Activated CD4-positive, alpha-beta T cell treated with anti-CD3 and anti-CD28 coated beads, Interleukin-2, amount 50 U/mL, for 16 hours (primary cell): ENCODE data around the gene ZNF575.
"Not testable (repeated sequence)": the region's sequence is repeated elsewhere in the genome, so short reads cannot be mapped to it uniquely, and the experiment has no call there.

Experiments used
- DNase-seq: peaks from one replicate; pipeline ENCODE4 v3.0.0-alpha.2; 2020

The ZNF575 gene

DNA sequence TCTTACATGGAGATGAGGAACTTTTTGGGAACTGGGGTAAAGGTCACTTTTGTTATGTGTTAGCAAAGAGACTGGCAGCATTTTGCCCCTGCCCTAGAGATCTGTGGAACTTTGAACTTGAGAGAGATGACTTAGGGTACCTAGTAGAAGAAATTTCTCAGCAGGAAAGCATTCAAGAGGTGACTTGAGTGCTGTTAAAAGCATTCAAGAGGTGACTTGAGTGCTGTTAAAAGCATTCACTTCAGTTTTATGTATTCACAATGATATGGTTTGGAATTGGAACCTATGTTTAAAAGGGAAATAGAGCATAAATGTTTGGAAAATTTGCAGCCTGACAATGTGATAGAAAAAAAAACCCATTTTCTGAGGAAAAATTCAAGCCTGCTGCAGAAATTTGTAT is 20.6 kb upstream of the ZNF575 start:
- not testable (repeated sequence) for DNase-seq

DNA sequence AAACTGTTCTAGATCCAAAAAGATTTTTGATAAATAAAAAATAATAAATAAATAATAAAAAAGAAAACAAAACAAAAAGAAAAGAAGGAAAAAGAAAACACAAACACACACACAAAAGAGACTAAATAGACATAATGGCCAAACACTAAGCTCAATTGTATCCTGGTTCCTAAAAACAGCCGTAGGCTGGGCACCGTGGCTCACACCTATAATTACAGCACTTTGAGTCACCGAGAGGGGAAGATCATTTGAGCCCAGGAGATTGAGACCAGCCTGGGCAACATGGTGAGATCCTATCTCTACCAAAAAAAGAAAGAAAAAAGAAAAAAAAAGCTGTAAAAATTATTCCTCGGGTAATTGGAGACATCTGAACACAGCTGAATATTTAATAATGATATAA is 14.9 kb upstream of the ZNF575 start:
- no peak for DNase-seq

DNA sequence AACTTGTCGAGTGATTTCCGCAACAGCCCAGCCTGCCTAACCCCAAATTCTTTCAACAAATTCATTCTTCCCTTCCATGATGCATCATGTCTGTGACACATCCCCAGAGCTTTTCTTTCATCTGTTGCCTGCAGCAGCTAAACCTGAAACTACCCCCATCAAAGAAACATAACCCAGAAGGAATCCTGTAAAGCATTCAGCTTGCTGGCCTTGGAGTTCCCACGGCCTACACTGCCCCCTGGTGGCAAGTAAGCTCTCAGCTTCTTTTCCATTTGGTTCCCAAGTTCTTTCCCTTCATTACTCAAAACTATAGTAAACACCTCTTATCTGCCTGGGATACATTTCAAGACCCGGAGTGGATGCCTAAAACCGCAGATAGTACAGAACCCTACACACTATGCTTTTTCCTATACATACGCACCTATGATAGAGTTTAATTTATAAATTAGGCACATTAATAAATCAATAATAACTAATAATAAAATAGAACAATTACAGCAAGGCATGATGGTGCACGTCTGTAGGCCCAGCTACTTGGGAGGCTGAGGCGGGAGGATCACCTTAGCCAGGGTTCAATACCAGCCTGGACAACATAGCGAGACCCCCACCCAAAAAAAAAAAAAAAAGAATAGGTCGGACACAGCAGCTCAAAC is 13.4 kb upstream of the ZNF575 start:
- peak; percentile 82 for DNase-seq

DNA sequence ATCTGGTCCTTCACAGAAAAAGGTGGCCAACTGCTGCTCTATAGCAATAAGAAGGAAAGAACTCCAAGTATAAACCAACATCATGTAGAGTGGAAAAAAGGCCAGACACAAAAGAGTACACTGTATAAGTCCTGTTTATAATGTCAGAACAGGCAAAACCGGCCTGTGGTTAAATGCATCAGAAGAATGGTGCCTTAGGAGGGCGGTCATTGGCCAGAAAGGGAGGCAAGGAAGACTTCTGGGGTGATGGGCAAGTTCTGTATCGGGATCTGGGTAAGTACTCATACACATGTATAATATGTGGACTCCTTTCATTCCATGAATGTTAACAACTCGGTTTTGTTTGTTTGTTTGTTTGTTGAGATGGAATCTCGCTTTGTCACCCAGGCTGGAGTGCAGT is 10.1 kb upstream of the ZNF575 start:
- DNase-seq = no peak

DNA sequence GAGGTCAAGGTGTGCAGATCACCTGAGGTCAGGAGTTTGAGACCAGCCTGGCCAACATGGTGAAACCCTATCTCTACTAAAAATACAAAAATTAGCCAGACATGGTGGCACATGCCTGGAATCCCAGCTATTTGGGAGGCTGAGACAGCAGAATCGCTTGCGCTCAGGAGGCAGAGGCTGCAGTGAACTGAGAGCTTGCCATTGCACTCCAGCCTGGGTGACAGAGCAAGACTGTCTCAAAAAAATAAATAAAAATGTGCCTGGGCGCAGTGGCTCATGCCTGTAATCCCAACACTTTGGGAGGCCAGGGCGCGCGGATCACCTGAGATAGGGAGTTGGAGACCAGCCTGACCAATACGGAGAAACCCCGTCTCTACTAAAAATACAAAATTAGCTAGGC is 9.3 kb upstream of the ZNF575 start:
- DNase-seq = not testable (repeated sequence)

DNA sequence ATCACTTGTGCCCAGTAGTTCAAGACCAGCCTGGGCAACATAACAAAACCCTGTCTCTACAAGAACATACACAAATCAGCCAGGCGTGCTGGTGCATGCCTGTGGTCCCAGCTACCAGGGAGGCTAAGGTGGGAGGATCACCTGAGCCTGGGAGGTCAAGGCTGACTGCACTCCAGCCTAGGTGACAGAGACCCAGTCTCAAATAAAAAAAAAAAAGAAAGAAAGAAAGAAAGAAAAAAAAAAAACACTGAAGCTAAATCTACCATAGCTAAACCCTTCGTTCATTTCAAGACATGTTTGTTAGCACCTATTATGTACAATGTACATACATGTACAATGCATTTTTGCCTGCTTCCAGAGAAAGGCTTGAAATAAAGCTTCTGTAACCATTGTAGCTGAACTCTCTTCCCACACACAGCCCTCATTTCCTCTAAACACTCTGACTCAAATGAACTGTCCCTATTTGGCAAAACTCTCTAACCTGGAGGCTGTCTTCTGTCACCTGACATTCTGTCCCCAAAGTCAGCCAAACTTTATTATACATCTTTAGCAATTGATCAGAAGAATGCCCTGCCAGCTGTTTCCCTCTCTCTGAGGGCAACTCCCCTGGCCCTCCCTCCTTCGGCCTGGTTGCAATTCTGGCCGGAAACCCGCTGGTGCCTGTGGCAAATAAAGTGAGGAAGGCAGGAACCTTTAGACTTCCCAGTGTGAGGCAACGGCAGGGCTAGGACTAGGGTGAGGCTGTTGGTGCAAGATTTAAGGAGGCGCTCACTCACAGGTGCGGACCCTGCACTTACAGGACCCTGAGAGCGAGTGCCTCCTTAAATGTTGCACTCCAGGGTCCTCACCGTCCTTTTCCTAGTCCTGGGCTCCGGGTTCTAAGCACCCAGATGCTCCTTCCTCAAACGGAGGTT is 7.8 kb upstream of the ZNF575 start:
- peak; percentile 52 for DNase-seq

DNA sequence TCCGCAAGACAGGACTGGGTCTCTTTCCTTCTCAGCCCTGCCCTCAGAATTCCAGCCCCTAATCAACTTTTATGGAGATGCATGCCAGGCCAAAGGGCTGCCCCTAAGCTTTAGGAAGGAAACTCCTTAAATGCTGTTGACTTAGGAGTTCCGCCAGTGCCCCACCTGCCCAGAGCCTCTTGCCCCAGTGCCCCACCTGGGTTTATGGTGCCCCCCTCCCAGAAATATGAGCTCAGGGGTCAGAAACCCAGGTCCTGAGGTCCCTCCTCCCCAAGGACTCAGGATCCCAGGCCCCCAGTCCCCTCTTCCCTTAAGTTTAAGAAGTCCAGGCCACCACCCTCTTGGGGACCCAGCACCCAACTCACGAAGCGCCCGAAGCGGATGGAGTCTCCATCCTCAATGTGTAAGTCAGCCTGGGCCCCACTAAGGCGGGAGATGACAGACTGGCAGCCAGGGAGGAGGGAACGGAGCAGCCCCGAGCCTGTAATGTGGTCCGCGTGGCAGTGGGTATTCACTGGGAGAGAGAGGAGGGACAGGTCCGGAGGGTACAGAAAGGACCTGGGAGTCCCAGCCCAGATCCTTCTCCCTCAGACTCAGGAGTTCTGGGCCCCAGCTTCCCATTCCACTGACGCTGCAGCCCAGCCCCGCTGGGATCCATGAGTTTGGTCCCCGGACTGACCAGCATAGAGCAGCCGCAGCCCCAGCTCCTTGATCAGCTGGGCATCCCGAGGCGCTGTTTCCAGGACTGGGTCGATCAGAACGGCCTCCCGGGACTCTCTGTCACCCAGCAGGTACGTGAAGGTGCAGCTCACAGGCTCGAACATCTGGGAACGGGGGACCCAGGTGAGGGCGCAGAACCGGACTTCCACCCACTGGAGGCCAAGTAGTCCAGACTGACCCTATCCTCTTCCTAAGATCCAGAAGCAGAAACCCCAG is 6.9 kb upstream of the ZNF575 start:
- peak; percentile 24 for DNase-seq

DNA sequence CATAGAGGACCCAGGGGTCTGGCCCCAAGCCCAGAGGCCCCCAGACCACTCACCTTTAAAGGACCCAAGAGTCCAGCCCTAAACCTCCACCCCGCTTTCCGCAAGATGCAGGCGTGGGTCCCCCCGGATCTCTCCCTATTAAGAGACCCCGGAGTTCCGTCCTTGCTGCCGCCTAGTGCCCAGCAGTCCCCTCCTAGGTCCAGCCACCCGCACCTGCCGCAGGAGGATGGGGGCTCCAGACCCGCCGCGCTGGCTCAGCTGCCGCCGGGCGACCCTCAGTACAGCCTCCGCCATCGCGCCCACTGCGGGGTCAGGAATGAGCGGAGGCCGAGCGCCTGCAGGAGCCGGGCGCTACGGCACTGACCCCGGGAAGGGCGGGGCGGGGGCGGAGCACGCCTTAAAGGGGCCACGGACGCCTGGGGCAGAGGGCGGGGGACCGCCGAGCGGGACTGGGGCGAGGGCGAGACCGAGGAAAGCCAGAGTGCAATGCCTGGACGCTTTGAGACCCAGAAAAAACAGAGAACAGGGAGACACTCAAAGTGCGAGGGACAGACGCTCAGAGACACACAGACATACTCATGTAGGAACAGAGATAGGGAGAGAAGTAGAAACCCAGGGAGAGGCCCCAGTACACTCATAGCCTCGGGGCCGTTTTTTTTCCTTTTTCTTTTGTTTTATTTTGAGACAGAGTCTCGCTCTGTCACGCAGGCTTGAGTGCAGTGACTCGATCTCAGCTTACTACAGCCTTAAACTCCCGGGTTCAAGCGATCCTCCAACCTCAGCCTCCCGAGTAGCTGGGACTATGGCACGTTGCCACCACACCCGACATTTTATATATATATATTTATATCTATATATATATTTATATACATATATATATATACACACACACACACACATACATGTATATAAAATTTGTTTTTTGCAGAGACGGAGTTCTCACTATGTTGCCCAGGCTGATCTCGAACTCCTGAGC is 5.8 kb upstream of the ZNF575 start, which contains the start of gene ETHE1:
Gene ETHE1, minus strand, starts transcription at position 318 of the 976 bp plus-strand sequence. Its CDS starts 24 bp downstream, at position 294.
- peak; percentile 82 for DNase-seq

DNA sequence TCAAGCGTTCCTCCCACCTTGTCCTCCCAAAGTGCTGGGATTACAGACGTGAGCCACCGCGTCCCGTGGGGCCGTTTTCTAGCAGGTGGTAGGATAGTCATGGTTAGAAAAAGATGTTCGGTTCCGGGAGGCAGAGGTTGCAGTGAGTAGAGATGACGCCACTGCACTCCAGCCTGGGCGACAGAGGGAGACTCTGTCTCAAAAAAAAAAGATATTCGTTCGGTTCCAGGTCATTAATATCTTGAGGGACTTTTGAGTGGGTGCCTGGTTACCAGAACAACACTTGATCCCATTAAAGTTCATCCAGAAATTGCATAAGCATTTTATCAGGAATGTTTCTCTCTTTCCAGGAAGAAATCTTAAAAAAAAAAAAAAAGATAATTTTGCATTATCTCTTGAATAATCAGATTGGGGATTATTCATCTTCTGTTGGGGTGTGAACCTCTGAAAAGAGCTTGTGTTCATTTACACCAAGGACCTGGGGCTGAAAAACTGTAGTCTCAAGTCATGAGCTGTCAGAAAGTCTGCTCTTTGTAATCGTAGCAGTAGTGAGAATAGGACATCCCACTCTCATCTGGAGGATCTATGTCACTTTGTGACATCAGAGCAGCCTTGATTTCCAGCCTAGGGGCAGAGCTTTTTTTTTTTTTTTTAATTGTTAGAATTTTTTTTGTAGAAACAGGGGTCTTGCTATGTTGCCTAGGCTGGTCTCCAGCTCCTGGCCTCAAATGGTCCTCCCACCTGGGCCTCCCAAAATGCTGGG is 4.9 kb upstream of the ZNF575 start:
- no peak for DNase-seq

DNA sequence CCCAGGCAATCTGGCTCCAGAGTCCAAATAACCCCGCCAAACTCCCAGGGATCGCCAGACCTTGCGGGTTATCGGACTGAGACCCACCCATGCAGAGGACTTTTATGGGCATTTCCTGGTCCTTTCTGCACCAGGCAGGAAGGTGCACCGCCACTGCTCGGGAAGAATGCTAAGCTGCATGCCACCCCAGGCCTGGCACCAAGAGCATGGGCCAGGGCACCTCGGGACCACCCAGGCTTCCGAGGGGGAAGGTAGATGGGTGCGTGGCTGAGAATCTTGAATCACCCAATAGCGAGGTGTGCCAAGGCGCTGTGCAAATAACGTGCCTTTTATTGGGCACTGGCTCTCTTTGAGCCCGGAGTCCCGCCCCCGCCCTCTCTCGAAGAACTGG is 422 bp upstream of the ZNF575 start:
- peak; percentile 64 for DNase-seq

DNA sequence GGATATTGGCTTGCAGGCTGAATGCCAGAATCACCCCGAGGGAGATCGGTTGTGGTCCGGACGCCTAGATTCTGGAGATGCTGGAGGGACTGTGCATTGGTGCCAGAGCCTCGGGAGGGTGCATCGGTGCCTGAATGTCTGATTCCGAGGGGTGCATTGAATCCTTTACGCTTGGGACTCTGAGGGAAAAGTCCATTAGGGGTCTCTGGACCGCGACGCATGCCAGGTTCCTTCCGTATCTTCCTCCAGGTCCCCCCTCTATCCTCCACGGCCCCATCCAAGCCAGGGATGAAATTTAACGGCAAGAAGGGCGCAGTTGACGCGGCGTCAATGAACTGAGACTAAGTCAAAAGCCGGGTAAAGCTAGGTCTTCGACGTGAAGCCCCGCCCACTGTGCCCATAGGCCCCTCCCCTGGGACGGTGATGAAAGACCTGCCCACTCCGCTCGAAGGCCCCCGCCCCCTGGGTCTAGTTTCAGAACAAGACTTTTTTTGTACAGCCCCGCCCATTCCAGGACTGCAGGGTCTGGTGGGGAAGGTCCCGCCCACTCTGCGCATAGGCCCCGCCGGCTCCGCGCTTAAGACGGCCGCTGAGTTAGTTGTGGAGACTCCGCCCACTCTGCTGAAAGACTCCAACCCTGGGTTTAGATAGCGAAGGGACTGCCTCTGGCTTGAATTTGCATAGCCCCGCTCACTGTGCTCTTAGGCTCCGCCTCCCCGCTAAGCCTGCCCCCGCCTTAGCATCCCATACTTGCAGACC is 737 bp downstream of the ZNF575 start:
- peak; percentile 98 for DNase-seq

DNA sequence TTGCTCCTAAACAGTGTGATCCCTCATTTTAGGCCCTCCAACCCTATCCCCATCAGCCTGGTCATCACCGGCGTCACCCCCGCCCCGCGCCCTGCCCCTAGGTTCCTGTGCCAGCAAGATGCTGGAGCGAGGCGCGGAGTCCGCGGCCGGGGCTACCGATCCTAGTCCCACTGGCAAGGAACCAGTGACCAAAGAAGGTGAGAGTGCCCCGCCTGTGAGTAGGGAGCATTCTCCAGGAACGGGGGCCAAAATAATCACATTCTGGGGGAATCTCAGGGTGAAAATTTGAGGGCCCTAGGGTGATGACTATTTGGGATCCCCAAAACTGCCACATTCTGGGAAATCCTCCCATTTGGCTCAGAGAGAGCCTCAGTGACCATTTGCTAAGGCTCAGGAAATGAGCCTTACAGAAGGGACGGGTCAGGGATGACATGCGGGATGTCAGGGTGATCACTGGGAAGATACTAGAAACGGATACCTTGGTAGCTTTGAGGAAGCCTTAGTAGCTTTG is 1.4 kb downstream of the ZNF575 start:
- DNase-seq = no peak

DNA sequence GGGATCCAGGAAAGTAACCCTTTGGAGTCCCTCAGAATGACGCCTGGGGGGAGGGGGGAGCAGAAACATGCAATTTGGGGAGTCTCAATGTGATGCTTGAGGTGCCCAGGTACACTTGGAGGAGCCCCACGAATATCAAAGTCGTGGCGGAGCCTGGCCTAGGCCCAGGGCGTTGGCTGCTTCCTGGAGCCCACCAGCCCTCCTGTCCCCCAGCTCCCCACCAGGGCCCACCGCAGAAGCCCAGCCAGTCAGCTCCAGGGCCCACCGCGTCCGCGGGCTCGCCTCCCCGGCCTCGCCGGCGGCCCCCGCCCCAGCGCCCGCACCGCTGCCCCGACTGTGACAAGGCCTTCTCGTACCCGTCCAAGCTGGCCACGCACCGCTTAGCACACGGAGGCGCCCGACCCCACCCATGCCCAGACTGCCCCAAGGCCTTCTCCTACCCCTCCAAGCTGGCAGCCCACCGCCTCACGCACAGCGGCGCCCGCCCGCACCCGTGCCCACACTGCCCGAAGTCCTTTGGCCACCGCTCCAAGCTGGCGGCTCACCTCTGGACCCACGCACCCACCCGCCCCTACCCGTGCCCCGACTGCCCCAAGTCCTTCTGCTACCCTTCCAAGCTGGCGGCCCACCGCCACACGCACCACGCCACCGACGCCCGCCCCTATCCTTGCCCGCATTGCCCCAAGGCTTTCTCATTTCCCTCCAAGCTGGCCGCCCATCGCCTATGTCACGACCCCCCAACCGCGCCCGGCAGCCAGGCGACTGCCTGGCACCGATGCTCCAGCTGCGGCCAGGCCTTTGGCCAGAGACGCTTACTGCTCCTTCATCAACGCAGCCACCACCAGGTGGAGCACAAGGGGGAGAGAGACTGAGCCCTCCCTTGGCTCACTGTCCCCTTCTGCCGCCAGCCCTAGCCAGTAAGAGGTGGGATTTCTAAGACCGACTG is 2.1 kb downstream of the ZNF575 start:
- no peak for DNase-seq

DNA sequence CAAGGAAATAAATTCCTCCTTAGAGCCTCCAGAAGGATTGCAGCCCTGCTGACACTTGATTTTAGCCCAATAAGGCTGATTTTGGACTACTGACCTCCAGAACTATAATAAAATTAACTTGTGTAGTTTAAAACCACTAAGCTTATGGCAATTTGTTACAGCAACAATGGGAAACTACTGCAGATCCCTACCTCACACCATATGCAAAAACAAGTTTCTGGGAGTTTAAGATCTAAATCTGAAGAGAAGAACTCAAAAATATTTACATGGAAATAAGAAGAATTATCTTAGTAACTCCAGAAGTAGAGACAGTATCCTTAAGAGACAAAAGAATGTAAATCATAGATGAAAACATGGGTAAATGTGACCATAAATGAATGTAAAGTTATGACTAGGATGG is 5.9 kb downstream of the ZNF575 start:
- DNase-seq = no peak

DNA sequence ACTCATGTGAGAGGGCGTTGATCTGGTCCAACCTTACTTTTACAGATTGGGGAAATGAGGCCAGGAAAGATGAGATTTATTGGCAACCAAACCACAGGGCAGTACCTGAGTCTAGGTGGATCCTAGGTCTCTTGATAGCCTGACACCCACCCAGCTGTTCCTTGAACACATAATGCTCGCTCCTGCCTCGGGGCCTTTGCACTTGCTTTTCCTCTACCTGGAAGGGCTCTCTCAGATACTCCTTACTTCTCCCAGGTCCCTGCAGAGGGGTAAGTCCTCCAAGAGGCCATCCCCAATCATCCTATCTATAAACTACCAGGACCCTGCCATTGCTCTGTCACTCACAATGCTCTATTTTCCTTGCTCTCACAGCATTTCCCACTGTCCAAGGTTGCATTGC is 7.4 kb downstream of the ZNF575 start:
- no peak for DNase-seq

DNA sequence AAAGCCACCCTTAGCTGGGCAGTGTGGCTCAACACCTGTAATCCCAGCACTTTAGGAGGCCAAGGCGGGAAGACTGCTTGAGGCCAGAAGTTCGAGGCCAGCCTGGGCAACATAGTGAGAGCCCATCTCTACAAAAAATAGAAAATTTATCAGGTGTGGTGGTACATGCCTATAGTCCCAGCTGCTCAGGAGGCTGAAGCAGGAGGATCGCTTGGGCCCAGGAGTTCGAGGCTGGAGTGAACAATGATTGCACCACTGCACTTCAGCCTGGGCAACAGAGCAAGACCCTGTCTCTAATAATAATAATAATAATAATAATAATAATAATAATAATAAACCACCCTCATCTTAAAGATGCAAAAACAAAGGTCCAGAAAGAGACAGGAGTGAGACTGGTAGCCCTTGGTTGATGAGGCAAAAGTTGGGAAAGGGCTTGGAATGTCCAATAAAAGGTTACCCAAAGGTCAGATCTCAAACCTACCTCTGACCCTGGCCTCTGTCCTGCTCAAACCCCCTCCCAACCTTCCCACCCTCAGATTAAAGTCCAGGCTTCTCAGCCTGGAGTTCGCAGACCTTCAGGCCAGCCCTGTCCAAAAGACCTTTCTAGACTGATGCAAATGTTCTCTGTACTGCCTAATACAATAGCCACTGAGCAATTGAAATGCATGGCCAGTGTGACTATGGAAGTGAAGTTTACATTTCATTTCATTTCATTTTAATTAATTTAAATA is 9.1 kb downstream of the ZNF575 start:
- DNase-seq = no peak

DNA sequence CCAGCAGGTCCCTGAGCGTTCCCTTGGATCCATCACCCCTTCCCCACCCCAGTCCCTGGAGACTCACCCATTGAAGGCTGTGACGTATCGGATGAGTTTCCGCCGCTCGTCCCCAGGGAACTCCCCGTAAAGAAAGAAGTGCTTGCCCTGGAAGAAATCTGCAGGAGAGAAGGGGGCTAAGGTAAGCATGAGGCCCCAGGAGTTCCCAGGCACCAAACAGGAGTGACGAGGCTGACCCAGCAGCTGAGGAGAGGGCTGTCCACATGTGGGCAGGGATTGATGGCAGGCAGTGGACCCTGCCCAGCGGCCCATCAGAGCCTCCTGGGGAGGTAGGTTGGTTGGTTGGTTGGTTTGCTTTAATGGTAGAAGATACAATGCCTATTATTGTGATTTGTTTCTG is 11.1 kb downstream of the ZNF575 start:
- no peak for DNase-seq

DNA sequence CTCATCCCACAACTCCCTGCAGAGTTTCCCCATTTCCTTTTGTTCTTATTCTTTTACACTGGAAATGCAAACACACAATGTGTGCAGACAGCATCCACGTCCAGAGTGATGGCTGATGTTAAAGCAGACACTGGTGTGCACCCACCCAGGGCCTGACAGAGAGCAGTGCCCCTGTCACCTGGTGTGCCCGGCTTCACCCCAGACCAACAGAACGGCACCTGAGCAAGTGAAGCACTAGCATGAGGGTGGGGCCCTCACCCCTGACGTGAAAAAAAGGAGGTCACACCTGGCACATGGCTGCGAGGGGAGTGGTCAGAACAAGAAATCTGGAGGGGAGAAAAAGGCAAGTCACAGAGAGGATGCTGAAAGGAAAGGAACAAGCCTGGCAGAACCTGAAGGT is 12.3 kb downstream of the ZNF575 start:
- no peak for DNase-seq
